GM19395 (cell line): Measurements from ENCODE around the gene ZNF248.
A peak's percentile ranks its signal among the peaks of the same experiment; 100 is the strongest.
"Not testable (repeated sequence)": the region's sequence is repeated elsewhere in the genome, so short reads cannot be mapped to it uniquely, and the experiment has no call there.

ENCODE experiments used
- ATAC-seq: cut with Tn5 transposase; IDR thresholded peaks from one replicate; pipeline ENCODE4 v1.9.1; 2021; ENCODE audit warnings: mild to moderate bottlenecking, moderate library complexity; ENCODE audit not compliant: unreplicated experiment

The ZNF248 gene

DNA sequence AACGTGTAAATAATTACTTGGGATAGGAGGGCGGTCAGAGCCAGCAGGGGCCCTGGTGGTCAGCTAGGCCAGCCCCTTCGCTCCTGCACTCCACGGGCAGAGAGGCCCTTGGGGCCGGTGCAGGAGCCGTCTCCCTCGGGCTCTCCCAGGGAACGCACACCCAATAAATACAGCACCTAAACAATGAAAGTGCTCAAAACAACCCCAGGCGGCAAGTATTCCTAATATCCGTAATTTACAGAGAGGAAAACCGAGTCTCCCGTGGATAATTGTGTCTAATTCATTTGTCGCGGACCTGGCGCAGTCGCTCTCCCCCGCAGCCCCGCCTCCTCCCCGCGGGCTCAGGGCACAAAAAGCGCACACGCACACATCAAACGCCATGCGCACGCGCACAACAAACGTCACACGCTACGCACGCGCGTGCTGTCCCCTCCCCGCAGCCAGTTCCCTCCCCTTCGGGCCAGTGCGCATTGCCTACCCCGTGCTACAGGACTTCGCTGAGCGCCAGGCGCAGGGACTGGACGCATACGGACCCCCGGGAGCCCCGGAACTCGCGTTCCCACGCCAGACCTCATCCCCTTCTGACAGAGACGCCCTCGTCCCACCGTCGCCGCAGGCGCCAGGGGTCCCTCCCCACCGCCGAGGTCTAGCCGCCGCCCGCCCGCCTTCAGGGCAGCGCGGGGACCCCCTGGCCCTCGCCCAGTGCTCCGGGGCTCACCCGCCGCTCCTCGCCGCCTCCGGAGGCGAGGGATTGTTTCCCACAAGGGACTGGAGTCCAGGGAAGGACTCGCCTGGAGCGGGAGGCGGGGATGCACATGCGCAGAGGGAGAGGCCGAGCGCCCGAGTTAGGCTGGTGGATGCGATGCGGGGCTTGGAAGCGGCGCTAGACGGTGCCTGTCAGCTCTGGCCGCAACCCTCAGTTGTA lies at the start of gene ZNF248:
Gene ZNF248 (minus strand): TSS at position 324 of the 925 bp plus-strand sequence. CDS start 1,300 bp downstream, outside the sequence.
- peak; percentile 94 for ATAC-seq

DNA sequence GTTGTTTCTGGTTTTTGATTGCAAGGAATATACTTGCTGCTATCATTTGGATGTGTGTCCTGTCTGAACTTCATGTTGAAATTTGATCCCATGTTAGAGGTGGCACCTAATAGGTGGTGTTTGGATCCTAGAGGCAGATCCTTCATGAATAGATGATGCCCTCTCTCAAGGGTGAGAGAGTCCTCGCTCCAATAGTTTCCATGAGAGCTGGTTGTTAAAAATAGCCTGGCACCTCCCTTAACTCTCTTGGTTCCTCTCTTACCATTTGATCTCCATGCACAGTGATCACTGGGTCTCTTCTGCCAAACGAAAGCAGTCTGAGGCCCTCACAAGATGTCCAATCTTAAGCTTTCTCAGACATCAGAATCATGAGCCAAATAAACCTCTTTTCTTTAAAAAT lies 49.0 kb upstream of the ZNF248 start:
- ATAC-seq = no peak

DNA sequence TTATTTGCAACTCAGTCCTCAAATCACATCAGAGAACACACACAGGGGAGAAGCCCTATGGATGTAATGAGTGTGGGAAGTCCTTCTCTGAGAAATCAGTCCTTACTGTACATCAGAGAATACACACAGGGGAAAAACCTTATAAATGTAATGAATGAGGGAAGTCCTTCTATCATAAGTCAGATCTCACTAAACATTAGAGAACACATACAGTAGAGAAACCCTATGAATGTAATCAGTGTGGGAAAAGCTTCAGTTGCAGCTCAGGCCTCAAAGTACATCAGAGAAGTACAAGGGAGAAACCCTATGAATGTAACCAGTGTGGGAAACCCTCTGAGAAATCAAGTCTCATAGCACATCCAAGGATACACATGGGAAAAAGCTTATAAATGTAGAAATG lies 39.0 kb upstream of the ZNF248 start:
- ATAC-seq = no peak

DNA sequence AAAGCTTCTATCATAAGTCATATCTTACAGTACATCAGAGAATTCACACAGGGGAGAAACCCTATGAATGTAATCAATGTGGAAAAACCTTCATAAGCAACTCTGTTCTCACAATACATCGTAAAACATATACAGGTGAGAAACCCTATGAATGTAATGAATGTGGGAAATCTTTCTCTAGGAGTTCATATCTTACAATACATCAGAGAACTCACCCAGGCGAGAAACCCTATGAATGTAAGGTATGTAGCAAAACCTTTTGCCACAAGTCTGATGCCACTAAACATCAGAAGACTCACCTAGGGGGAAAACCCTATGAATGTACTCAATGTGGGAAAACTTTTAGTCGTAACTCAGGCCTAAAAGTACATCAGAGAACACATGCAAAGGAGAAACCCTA lies 38.3 kb upstream of the ZNF248 start:
- no peak for ATAC-seq

DNA sequence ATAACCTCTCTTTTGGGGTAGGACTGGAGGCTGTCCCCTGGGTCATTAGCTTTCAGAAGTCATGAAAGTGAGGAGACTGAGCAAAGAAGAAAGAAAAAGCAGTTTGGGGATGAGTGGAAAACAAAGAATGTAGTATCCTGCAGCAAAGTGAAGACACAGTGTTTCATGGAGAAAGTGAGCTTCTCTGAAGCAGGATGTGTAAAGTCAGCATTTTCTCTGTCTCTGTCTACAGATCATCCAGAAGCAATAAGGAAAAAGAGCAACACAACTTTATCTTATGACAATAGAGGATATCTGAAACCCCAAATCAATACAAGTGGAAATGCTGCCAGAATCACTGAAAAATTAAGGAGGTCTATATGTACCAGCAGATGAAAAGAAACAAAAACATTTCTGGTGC lies 28.4 kb upstream of the ZNF248 start:
- ATAC-seq = no peak

DNA sequence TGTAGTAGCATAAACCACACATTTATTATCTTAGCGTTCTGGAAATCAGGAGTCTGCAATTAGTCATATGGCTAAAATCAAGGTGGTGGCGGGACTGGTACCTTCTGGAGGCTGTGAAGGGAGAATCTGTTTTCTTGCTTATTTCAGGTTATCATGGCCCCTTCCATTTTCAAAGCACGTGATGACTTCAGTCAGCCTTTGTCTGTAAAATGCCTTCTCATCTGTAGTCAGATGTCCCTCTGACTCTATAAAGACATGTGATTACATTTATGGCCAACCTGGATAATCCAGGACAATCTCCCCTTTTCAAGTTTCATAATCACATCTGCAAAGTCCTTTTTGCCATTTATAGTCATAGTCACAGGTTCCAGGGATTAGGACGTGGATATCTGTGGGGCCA lies 15.5 kb upstream of the ZNF248 start:
- ATAC-seq = no peak

DNA sequence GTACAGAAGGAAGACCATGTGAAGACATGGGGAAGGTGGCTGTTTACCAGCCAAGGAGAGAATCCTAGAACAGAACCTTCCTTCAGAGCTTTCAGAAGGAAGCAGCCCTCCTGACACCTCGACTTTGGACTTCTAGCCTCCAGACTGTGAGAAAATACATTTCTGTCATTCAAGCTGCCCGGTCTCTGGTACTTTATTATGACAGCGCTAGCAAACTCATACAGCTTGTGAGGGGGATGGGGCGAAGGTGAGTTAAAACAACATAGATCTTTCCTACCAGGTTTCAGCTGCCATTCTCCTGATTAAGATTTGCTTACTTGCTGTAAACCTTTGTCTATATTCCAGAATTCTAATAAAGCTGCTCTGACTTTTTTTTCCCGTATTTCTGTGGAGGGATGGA lies 14.9 kb upstream of the ZNF248 start:
- no peak for ATAC-seq

DNA sequence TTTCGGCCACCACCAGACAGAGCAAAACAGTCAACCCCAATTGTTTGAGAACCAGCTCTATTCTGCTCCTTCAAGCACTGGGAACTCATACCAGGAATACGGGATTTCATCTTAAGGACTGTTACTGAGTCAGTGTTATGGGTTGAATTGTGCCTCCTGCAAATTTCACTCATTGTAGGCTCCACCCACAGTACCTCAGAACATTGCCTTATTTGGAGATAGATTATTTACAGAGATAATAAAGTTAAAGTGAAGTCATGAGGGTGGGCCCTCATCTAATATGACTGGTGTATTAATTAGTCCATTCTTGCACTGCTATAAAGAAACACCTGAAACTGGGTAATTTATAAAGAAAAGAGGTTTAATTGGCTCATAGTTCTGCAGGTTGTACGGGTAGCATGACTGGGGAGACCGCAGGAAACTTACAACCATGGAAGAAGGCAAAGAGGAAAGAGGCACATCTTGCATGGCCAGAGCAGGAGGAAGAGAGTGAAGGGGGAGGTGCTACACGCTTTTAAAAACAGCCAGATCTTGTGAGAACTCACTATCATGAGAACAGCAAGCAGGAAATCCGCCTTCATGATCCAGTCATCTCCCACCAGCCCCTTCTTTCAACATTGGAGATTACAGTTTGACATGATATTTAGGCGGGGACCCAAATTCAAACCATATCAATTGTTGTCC lies 14.3 kb upstream of the ZNF248 start:
- no peak for ATAC-seq

DNA sequence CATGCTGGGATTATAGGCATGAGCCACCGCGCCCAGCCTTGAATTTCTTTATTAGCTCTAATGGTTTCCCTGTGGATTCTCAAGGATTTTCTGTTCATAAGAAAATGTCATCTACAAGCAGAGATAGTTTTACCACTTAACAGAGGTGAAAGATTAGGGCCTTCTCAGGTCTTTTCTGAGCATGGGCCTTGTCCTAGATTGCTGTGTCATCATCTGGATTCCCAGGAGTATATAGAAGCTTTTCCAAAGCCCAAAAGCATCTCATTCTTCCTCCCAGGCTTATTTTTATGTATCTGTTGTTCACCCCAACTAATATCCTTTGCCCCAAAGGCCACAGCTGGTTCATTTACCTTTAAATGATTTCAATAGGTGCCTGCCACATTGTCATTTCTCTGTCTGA lies 13.7 kb upstream of the ZNF248 start:
- no peak for ATAC-seq

DNA sequence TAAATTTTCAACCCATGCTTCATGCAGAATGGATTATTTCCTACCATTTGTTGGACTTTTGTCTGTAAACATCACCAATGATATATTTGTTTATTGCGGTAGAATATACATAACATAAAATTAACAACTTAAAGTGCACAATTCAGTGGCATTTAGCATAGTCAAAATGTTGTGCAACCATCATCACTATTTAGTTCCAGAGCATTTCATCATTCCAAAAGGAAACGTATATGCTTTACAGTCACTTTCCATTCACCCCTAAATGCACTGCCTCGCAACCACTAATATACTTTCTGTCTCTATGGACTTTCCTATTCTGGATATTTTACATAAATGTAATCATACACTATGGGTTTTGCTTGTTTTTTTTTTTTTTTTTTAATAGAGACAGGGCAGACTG lies 11.4 kb upstream of the ZNF248 start:
- ATAC-seq = no peak

DNA sequence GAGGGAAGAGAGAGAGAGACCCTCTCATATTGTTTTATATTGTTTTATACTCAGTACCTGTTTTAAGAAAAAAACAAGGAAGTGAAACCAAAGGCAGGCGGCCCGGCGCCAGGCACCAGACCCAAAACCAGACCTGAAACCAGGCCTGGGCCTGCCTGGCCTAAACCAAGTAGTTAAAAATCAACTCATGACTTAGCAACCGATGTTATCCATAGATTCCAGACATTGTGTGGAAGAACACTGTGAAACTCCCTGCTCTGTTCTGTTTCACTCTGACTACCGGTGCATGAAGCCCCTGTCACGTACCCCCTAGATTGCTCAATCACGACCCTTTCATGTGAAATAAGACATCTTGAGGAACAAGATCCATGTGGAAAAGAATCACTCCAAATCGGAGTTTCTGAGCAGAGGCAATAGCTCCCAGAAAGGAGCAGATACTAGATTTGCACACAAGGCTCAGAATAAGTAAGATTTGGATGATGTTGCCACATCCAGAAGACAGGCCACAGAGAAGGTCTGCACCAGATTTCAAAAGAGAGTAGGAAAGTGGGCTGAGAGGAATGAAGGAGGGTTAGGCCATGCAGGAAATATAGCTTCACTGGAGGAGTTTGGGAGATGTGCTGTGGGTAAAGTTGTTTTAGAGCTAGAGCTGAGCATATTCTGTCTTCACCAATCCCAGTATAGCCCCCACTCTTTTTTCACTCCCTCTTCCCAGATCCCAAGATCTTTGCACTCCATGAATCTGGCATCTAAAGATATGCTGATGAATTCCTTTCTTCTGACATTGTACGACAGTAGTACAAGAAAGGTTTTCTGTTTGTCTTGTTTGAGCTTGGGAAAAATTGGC lies 8.8 kb upstream of the ZNF248 start:
- peak; percentile 54 for ATAC-seq

DNA sequence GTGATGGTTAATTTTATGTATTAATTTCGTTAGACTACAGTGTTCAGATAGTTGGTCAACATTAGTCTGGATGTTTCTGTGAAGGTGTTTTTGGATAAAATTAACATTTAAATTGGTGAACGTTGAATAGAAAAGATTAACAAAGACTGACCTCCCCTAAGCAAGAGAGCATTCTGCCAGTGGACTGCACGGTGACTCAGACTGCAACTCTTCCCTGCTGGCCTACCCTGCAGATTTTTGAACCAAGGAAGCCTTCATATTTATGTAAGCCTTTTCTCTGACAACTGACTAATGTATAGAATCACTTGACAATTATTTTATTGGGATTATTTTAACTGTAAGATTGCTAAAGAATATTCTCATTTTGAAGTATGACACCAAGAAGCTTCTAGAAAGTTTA lies 7.9 kb upstream of the ZNF248 start:
- ATAC-seq = no peak

DNA sequence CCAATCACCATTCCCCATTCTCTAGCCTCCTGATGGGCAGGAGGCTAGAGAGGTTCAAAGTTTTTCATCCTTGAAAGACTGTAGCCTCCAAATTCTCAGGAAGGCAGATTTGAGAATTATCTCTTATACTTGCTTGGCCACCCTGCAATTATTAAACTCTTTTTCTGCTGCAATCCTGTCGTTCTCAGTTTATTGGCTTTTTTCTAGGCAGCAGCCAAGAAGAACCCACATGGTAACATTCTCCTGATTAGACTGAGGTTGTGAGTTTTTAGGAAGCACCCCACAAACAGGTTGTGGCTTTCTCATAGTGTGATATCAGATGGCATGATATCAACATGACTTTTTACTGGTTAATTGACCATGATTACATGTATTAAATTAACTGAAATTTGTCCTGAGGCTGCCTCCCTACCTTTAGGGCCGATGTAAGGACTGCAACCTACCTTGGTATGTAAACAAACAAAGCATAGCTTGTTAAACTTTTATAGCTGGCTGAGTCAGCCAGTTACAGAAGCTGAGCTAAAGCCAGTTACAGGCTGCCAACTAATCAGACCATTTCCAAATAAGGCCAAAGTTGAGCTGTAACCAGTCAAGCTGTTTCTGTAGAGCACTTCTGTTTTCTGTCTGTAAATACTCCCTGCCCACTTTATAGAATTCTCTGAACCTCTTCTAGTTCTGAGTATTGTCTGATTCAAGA lies 3.2 kb upstream of the ZNF248 start:
- no peak for ATAC-seq

DNA sequence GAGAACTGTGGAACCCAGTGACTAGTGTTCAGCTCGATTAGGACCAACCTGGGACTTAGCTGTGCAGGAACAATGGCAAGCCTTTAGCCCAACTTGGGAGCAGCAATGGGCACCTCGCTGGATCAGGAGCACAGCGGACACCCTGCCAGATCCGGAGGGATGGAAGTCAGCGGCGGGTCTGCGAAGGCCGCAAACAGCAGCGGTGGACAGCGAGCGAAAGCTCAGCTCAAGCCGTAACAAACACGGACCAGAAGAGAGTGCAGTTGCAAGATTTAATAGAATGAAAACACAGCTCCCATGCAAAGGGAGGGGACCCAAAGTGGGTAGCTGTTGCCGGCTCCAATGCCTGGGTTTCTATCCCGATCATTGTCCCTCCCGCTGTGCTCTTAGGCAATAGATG lies 1.9 kb upstream of the ZNF248 start:
- ATAC-seq = not testable (repeated sequence)

DNA sequence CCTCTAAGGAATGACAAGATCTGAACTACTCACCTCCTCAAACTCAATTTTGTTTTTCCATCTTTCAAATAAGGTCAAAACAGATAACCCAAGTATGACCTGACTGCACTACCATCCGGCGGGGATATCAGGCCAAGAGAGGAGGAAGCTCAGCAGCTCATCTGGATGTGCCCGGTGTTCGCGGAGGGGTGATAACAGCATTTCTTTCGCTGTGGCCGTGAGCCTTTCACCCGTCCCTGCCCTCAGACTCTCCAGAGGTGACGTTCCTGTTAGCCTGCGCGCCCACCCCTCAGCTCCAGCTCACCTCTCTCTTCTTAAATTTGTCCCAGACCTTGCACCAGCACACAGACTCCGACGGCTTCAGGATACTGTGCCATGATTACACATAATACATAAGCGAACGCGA lies 526 bp downstream of the ZNF248 start:
- peak; percentile 22 for ATAC-seq

DNA sequence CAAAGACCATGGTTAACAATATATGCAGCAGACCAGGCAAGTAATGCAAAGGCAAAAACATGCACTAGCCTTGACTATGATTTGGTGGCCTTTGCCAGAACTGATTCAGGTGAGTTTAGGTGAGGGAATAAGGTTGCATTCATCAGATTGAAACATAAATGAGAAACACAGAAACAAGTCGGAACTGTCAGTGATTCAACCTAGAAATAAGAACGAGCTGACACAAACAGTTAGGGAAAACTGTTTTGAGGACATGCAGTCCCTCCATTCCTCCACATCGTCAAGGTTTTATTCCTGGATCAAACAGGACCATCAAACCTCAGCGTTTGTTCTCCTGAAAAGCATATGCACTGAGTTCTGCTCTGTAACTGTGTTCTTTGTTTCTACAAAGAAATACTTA lies 1.8 kb downstream of the ZNF248 start:
- ATAC-seq = no peak

DNA sequence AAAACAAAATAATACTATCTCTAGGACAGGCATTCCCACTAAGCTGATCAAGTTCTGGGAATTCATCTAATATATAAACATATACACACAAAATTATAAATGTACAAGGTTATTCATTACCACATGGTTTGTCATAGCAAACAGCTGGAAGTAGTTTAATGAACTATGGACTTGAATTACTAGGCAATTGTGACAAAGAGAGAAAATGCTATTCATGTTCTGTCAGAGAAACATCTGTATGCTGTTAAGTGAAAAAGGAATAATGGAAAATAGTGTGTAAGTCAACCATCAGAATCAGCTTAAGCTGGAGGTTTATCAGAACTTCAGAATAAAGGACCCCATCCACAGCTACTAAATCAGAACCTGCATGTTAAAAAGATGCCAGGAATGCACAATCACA lies 2.8 kb downstream of the ZNF248 start:
- no peak for ATAC-seq

DNA sequence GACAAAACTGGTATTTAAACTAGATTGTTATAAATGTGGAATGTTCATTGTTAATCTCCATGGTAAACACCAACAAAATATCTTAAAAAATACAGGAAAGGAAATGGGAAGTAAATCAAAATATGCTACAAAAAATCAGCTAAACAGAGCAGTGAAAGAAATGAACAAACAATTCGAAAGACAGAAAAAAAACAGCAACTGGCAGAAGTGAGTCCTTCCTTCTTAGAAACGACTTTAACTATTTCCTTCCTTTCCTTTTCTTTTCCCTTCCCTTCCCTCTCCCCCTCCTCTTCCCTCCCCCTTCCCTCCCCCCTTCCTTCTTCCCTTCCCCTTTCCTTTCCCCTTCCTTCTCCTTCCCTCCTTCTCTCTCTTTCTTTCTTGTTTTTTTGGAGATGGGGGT lies 12.8 kb downstream of the ZNF248 start:
- no peak for ATAC-seq

DNA sequence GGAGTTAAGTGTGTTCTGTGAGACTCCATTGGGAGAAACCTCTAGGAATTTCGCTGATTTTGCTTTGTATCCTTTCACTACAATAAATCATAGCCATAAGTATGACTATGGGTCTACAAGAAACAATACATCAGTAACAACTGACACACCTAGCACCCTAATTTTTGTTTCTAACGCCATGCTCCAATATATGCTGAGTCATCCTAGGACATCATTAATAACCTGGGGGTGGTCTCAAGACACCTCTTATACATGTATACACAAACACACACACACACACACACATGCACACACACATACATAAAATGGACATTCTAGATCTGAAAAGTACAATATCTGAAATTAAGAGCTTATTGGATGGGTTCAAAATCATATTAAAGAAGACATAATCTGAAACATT lies 18.2 kb downstream of the ZNF248 start:
- no peak for ATAC-seq

DNA sequence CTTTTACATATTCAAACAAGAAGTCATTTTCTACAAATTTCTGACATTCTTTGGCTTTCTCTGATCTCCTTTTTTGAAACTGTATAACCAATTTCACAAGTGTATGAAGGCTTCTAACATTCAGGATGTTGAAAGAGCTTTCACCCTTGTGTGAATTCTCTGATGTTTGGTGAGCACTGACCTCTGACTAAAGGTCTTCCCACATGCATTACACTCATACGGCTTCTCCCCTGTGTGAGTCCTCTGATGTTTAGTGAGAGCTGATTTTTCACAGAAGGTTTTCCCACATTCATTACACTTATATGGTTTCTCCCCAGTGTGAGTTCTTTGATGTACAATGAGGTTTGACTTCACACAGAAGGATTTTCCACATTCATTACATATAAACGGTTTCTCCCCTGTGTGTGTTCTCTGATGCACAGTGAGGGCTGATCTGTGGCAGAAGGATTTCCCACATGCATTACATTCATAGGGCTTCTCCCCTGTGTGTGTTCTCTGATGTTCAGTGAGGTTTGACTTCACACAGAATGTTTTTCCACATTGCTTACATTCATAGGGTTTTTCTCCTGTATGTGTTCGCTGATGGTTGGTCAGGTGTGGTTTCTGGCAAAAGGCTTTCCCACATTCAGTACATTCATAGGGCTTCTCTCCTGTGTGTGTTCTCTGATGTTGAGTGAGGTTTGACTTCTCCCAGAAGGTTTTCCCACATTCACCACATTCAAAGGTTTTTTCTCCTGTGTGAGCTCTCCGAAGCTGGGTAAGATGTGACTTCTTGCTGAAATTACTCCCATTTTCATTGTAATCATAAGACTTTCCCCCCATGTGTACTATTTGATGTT lies 25.7 kb downstream of the ZNF248 start:
- no peak for ATAC-seq
